Epithelial cell of esophagus (primary cell): Measurements from ENCODE around the gene AP3B2.

Experiments used
- DNase-seq: peaks from one replicate; pipeline ENCODE4 v3.0.0; 2010; ENCODE audit warnings: low read depth
- H3K4me3 ChIP-seq: 2 replicates; pipeline ENCODE4 v1.5.1; 2011; ENCODE audit warnings: mild to moderate bottlenecking, low read length, control low read depth
- TF ChIP-seq, protein P1 (sequence below): IDR thresholded peaks from 2 replicates; pipeline ENCODE4 v1.5.1; 2011; ENCODE audit warnings: low read depth, mild to moderate bottlenecking, low read length, control low read depth, inconsistent platforms; ENCODE audit not compliant: insufficient read depth; ENCODE audit errors: missing control alignments

The AP3B2 gene

DNA sequence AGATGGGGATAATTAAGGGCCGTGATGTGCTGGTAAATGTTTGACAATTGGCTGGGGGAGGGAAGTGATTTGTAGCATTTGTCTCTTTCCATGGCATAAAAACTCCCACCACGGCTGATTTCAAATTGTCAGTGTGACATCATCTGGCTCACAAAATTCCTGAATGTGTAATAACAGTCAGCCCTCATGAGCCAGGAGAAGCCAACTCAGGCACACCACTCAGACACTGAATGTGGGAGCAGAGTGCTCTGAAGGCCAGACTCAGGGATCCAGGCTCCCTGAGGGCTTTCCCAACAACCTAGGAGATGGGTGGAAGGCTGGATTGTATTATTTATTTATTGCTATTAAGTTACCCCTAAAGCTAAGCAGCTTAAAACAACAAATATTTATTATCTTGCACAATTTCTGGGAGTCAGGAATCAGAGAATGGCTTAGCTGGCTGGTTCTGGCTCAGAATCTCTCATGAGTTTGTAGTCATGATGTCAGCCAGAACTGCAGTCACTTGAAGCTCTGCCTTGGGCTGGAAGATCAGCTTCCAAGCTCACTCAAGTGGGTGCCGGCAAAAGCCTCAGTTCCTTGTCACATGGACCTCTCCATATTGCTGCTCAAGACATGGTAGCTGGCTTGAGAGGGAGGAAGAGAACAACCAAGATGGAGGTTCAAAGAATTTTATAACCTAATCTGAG is 56.0 kb downstream of the AP3B2 start:
- TF ChIP-seq, protein P1, sequence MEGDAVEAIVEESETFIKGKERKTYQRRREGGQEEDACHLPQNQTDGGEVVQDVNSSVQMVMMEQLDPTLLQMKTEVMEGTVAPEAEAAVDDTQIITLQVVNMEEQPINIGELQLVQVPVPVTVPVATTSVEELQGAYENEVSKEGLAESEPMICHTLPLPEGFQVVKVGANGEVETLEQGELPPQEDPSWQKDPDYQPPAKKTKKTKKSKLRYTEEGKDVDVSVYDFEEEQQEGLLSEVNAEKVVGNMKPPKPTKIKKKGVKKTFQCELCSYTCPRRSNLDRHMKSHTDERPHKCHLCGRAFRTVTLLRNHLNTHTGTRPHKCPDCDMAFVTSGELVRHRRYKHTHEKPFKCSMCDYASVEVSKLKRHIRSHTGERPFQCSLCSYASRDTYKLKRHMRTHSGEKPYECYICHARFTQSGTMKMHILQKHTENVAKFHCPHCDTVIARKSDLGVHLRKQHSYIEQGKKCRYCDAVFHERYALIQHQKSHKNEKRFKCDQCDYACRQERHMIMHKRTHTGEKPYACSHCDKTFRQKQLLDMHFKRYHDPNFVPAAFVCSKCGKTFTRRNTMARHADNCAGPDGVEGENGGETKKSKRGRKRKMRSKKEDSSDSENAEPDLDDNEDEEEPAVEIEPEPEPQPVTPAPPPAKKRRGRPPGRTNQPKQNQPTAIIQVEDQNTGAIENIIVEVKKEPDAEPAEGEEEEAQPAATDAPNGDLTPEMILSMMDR: no peak
- no peak overlapping the region for H3K4me3 ChIP-seq
- DNase-seq: no peak

GRCh38 chr15:82651708-82652107 is 58.0 kb downstream of the AP3B2 start:
- TF ChIP-seq, protein P1: no peak
- H3K4me3 ChIP-seq: no peak overlapping the region
- DNase-seq: no peak

- TF ChIP-seq, protein P1: no peak
- DNase-seq: no peak
- H3K4me3 ChIP-seq: no peak overlapping the region
These were observed 59.5 kb downstream of the AP3B2 start for GRCh38 chr15:82650046-82650670.

DNA sequence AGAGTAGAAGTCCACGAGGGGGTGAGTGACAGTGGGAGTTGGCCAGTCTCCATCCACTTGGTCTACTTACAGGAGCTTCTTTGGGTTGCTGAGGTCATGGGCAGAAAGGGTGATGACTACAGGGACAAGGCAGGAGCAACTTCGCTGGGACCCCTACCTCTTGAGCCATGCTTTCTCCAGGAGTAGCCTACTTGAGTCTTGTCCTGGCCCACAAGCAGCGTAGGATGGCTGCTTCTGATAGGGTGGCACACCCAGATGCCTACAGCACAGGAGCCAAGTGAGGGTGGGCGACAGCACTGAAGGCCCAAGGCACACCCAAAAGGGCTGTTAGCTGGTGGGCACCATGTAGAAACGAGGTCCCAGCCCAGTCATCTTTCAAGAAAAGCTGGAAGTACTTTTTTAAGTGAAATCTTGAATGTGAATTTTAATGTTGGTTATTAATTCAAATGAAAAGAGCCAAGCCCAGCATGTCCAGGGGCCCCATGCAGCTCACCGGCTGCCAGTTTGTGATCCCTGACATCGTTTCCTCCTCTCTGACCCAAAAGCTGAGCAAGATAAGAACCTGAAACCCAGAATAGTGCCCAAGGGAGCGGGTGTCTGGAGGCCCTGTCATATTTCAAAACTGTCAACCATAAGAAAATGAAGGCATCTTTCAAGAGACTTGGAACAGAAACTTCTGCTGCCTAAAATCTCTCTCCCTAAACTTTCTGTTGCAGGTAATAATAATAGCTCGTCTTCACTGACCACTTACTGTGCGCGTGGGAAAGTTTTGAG is 60.3 kb downstream of the AP3B2 start:
- TF ChIP-seq, protein P1: no peak
- no peak for DNase-seq
- no peak overlapping the region for H3K4me3 ChIP-seq

- TF ChIP-seq, protein P1: no peak
- DNase-seq: no peak
- H3K4me3 ChIP-seq: no peak overlapping the region
These were observed 61.2 kb downstream of the AP3B2 start for GRCh38 chr15:82648257-82649103.

GRCh38 chr15:82647835-82648256 is 61.8 kb downstream of the AP3B2 start:
- no peak overlapping the region for H3K4me3 ChIP-seq
- no peak for DNase-seq
- TF ChIP-seq, protein P1: no peak
